K562 (cell line): ENCODE results near the gene RBBP7. TPM values are rescaled to one million over a fixed set of nuclear protein-coding genes. Genes with fewer than 3 reads are reported as not detected.

Experiments used
- CHAMP1 ChIP-seq: fragments of 450-650 bp; IDR thresholded peaks from 2 replicates; pipeline ENCODE4 v1.6.1; 2016; ENCODE audit warnings: mild to moderate bottlenecking
- CLOCK ChIP-seq: fragments of 250-450 bp; sonication (Bioruptor Pico); IDR thresholded peaks from 2 replicates; pipeline ENCODE4 v1.4.0; 2020; ENCODE audit warnings: mild to moderate bottlenecking, moderate library complexity, borderline replicate concordance
- E2F4 ChIP-seq: sonication (generic); formaldehyde crosslinking; IDR thresholded peaks from 2 replicates; pipeline ENCODE4 v1.8.0; 2022; ENCODE audit warnings: mild to moderate bottlenecking, low read depth, missing genetic modification reagents
- L3MBTL2 ChIP-seq: fragments of 450-650 bp; IDR thresholded peaks from 2 replicates; pipeline ENCODE4 v1.6.1; 2016; ENCODE audit warnings: mild to moderate bottlenecking, moderate library complexity
- MNT ChIP-seq, 2 experiments: fragments of 450-650 bp; conservative IDR thresholded peaks; 2 replicates each; pipeline ENCODE4 v1.6.1; 2017; ENCODE audit warnings: mild to moderate bottlenecking in 2 of 2, moderate library complexity in 2 of 2
- SMAD4 ChIP-seq: fragments of 250-450 bp; sonication (Bioruptor Pico); conservative IDR thresholded peaks from 2 replicates; pipeline ENCODE4 v1.8.0; 2021; ENCODE audit warnings: inconsistent platforms, mild to moderate bottlenecking, moderate library complexity
- SMARCC2 ChIP-seq: fragments of 450-650 bp; IDR thresholded peaks from 2 replicates; pipeline ENCODE4 v1.6.1; 2017; ENCODE audit warnings: antibody characterized with exemption, moderate library complexity, mild to moderate bottlenecking, low read depth
- SMARCE1 ChIP-seq: fragments of 450-650 bp; IDR thresholded peaks from 2 replicates; pipeline ENCODE4 v1.7.1; 2016; ENCODE audit warnings: mild to moderate bottlenecking
- ZNF592 ChIP-seq: fragments of 450-650 bp; IDR thresholded peaks from 2 replicates; pipeline ENCODE4 v1.6.1; 2017; ENCODE audit warnings: antibody characterized with exemption, mild to moderate bottlenecking
- polyA plus RNA-seq, 8 experiments: library from polyadenylated mRNA; depleted of rRNA in 4 of 8; stranded (reverse) in 5 of 8; unstranded in 3 of 8; fragments of >200 nt; fragmentation: Nextera tagmentation in 2 of 8; fragmentation: Illumina TruSeq in 1 of 8; extraction: Ambion mirVana in 2 of 8; extraction: Trizol in 1 of 8; gene quantifications; 2 replicates each; pipeline versions ENCODE4 v1.2.1 to v1.2.3, GENCODE V29; 2011 to 2014; ENCODE audit warnings: inconsistent platforms in 1 of 8, missing spikeins in 1 of 8
- total RNA-seq, 7 experiments: library from RNA; depleted of rRNA in 6 of 7; stranded (reverse); fragments of >200 nt in 6 of 7; fragmentation: Illumina TruSeq in 2 of 7; extraction: Trizol in 2 of 7; gene quantifications; 2 replicates each; pipeline versions ENCODE4 v1.2.1 to v1.2.3, GENCODE V29; 2011 to 2021; ENCODE audit warnings: low replicate concordance in 1 of 7
- TF ChIP-seq, protein P1 (sequence below): fragments of 250-450 bp; sonication (Bioruptor Pico); IDR thresholded peaks from 2 replicates; pipeline ENCODE4 v1.8.0; 2022; ENCODE audit warnings: inconsistent platforms

The RBBP7 gene
- total and polyA plus RNA-seq, 9 of the 15 experiments (the other 6 are each of a cell fraction or from before 2014, with no cell fraction given) = 79.0 to 364 (median 182) TPM

GRCh38 chrX:16882702-16883486 is 12.7 kb upstream of the RBBP7 start (continued):
- TF ChIP-seq L3MBTL2 (peak; percentile 47; the same call in 1 of the 2 replicates), ZNF592 (0 out of 2 replicates have a peak, but pooled peaks have one; percentile 32), SMAD4 (CRISPR knock-in tag) (0 out of 2 replicates have a peak, but pooled peaks have one; percentile 22), CLOCK (CRISPR knock-in tag) (no peak), SMARCE1 (0 out of 2 replicates have a peak, but pooled peaks have one; percentile 21), E2F4 (CRISPR knock-in tag) (no peak), CHAMP1 (0 out of 2 replicates have a peak, but pooled peaks have one; percentile 66), MNT (conservative IDR thresholded peaks at IDR 0.05) (peak; percentile 19 to 23; a peak in 1 of 4 replicates), SMARCC2 (0 out of 2 replicates have a peak, but pooled peaks have one; percentile 19)
- TF ChIP-seq, protein P1, sequence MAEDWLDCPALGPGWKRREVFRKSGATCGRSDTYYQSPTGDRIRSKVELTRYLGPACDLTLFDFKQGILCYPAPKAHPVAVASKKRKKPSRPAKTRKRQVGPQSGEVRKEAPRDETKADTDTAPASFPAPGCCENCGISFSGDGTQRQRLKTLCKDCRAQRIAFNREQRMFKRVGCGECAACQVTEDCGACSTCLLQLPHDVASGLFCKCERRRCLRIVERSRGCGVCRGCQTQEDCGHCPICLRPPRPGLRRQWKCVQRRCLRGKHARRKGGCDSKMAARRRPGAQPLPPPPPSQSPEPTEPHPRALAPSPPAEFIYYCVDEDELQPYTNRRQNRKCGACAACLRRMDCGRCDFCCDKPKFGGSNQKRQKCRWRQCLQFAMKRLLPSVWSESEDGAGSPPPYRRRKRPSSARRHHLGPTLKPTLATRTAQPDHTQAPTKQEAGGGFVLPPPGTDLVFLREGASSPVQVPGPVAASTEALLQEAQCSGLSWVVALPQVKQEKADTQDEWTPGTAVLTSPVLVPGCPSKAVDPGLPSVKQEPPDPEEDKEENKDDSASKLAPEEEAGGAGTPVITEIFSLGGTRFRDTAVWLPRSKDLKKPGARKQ (CRISPR knock-in tag) = no peak
